Activated CD4-positive, alpha-beta T cell treated with anti-CD3 and anti-CD28 coated beads, Interleukin-2, amount 10 ng/mL, durations not matched to agents 24 days and 14 days (primary cell): Measurements from ENCODE around the gene HYAL1. TPM values are rescaled to one million over a fixed set of nuclear protein-coding genes. Genes with fewer than 3 reads are reported as not detected.
A peak's percentile ranks its signal among the peaks of the same experiment; 100 is the strongest.
"Not testable (repeated sequence)": the region's sequence is repeated elsewhere in the genome, so short reads cannot be mapped to it uniquely, and the experiment has no call there.

Source experiments
- DNase-seq: peaks from one replicate; pipeline ENCODE4 v3.0.0; 2022
- H3K27ac Mint-ChIP-seq: one replicate; pipeline ENCODE4 v1.8.0; 2022; ENCODE audit warnings: mild to moderate bottlenecking, mixed read lengths
- H3K27me3 Mint-ChIP-seq: one replicate; pipeline ENCODE4 v1.8.0; 2022; ENCODE audit warnings: mixed read lengths
- H3K36me3 Mint-ChIP-seq: one replicate; pipeline ENCODE4 v1.8.0; 2022; ENCODE audit warnings: low read depth, mild to moderate bottlenecking, mixed read lengths
- H3K4me1 Mint-ChIP-seq: one replicate; pipeline ENCODE4 v1.8.0; 2021; ENCODE audit warnings: mixed read lengths
- H3K4me3 Mint-ChIP-seq: one replicate; pipeline ENCODE4 v1.8.0; 2022; ENCODE audit warnings: mild to moderate bottlenecking, moderate library complexity, mixed read lengths
- H3K9me3 Mint-ChIP-seq: one replicate; pipeline ENCODE4 v1.8.0; 2021; ENCODE audit warnings: mixed read lengths
- intact Hi-C: fragments of 100-400 bp; cut with micrococcal nuclease; formaldehyde crosslinking; loops from one replicate; pipeline ENCODE4 v1.15.1; 2023
- total RNA-seq: library from RNA; stranded (reverse); gene quantifications from 2 replicates; pipeline ENCODE4 v1.2.3, GENCODE V29; 2022

The HYAL1 gene
- total RNA-seq, 1 donor from 2014 or later = 0.28 TPM

- intact Hi-C loops = no loop called here
- no peaks in the 10 kb centered on the region for H3K9me3 Mint-ChIP-seq
- H3K36me3 Mint-ChIP-seq = no peaks in the 10 kb centered on the region
- peaks cover 26% of the 10 kb centered on the region for H3K27me3 Mint-ChIP-seq
- no peak overlapping the region for H3K4me3 Mint-ChIP-seq
- no peak overlapping the region for H3K27ac Mint-ChIP-seq
- H3K4me1 Mint-ChIP-seq = no peaks in the 10 kb centered on the region
- DNase-seq = no peak
Observed at GRCh38 chr3:50264964-50265485, 38.3 kb downstream of the HYAL1 start.

- H3K36me3 Mint-ChIP-seq = no peaks in the 10 kb centered on the region
- no peaks in the 10 kb centered on the region for H3K9me3 Mint-ChIP-seq
- no peak overlapping the region for H3K27ac Mint-ChIP-seq
- peaks cover 26% of the 10 kb centered on the region for H3K27me3 Mint-ChIP-seq
- intact Hi-C loops = no loop called here
- H3K4me1 Mint-ChIP-seq = peaks cover 3% of the 10 kb centered on the region
- no peak for DNase-seq
- H3K4me3 Mint-ChIP-seq = no peak overlapping the region
Observed at GRCh38 chr3:50264383-50264963, 38.9 kb downstream of the HYAL1 start.

- Mint-ChIP-seq H3K9me3 (no peaks in the 10 kb centered on the region), H3K4me3 (no peak overlapping the region), H3K27ac (no peak overlapping the region), H3K4me1 (peaks cover 5% of the 10 kb centered on the region), H3K27me3 (peaks cover 25% of the 10 kb centered on the region), H3K36me3 (peaks cover 3% of the 10 kb centered on the region)
- intact Hi-C loops = no loop called here
- DNase-seq = no peak
Observed at GRCh38 chr3:50263478-50264382, 39.6 kb downstream of the HYAL1 start.

GRCh38 chr3:50262778-50263177 lies 40.6 kb downstream of the HYAL1 start:
- no peak overlapping the region for H3K27ac Mint-ChIP-seq
- intact Hi-C loops = no loop called here
- DNase-seq = no peak
- H3K36me3 Mint-ChIP-seq = peaks cover 6% of the 10 kb centered on the region
- H3K27me3 Mint-ChIP-seq = peaks cover 16% of the 10 kb centered on the region
- H3K4me3 Mint-ChIP-seq = no peak overlapping the region
- peaks cover 5% of the 10 kb centered on the region for H3K4me1 Mint-ChIP-seq
- H3K9me3 Mint-ChIP-seq = no peaks in the 10 kb centered on the region

- intact Hi-C loops, H3K4me3 Mint-ChIP-seq, H3K4me1 Mint-ChIP-seq, DNase-seq, H3K27ac Mint-ChIP-seq, H3K9me3 Mint-ChIP-seq: not testable (repeated sequence)
- H3K36me3 Mint-ChIP-seq = peaks cover 11% of the 10 kb centered on the region
- peaks cover 13% of the 10 kb centered on the region for H3K27me3 Mint-ChIP-seq
Observed at GRCh38 chr3:50262200-50262599, 41.2 kb downstream of the HYAL1 start.

- H3K9me3 Mint-ChIP-seq = no peaks in the 10 kb centered on the region
- H3K27me3 Mint-ChIP-seq = peaks cover 6% of the 10 kb centered on the region
- intact Hi-C loops = no loop called here
- peak overlapping the region; percentile 24 for H3K4me3 Mint-ChIP-seq
- DNase-seq = no peak
- peaks cover 18% of the 10 kb centered on the region for H3K36me3 Mint-ChIP-seq
- H3K27ac Mint-ChIP-seq = peak overlapping the region; percentile 32
- peaks cover 5% of the 10 kb centered on the region for H3K4me1 Mint-ChIP-seq
Observed at GRCh38 chr3:50261505-50261904, 41.9 kb downstream of the HYAL1 start.

- Mint-ChIP-seq H3K36me3 (peaks cover 22% of the 10 kb centered on the region), H3K27me3 (peaks cover 4% of the 10 kb centered on the region), H3K9me3 (no peaks in the 10 kb centered on the region), H3K4me3 (peak overlapping the region; percentile 71), H3K27ac (peak overlapping the region; percentile 32), H3K4me1 (peaks cover 5% of the 10 kb centered on the region)
- DNase-seq = no peak
- intact Hi-C loops = loop anchor here (1.0 kb wide), 3 partner anchors 11 to 34 kb away; no protein-coding TSS in a partner anchor
Observed at GRCh38 chr3:50260942-50261441, 42.4 kb downstream of the HYAL1 start.

- Mint-ChIP-seq H3K9me3 (no peaks in the 10 kb centered on the region), H3K4me3 (peak overlapping the region; percentile 71), H3K27me3 (no peaks in the 10 kb centered on the region), H3K36me3 (peaks cover 22% of the 10 kb centered on the region), H3K4me1 (peaks cover 5% of the 10 kb centered on the region), H3K27ac (peak overlapping the region; percentile 81)
- DNase-seq = peak; percentile 97
- intact Hi-C loops = loop anchor here (1.0 kb wide), 3 partner anchors 12 to 33 kb away; no protein-coding TSS in a partner anchor
Observed at GRCh38 chr3:50260027-50260941, 43.1 kb downstream of the HYAL1 start.

GRCh38 chr3:50259432-50260026 lies 43.8 kb downstream of the HYAL1 start:
- no peaks in the 10 kb centered on the region for H3K27me3 Mint-ChIP-seq
- H3K4me1 Mint-ChIP-seq = peaks cover 5% of the 10 kb centered on the region
- DNase-seq = no peak
- H3K27ac Mint-ChIP-seq = peak overlapping the region; percentile 81
- peak overlapping the region; percentile 71 for H3K4me3 Mint-ChIP-seq
- peaks cover 24% of the 10 kb centered on the region for H3K36me3 Mint-ChIP-seq
- H3K9me3 Mint-ChIP-seq = no peaks in the 10 kb centered on the region
- intact Hi-C loops = loop anchor here (1.0 kb wide), 3 partner anchors 13 to 32 kb away; no protein-coding TSS in a partner anchor

GRCh38 chr3:50258979-50259378 lies 44.4 kb downstream of the HYAL1 start:
- Mint-ChIP-seq H3K9me3 (no peaks in the 10 kb centered on the region), H3K4me3 (peak overlapping the region; percentile 21)
- DNase-seq = no peak

GRCh38 chr3:50258029-50258680 lies 45.2 kb downstream of the HYAL1 start:
- DNase-seq = no peak
- H3K27ac Mint-ChIP-seq = no peak overlapping the region
- no peak overlapping the region for H3K4me3 Mint-ChIP-seq
- H3K4me1 Mint-ChIP-seq = peaks cover 5% of the 10 kb centered on the region
- peaks cover 34% of the 10 kb centered on the region for H3K36me3 Mint-ChIP-seq
- H3K9me3 Mint-ChIP-seq = no peaks in the 10 kb centered on the region
- intact Hi-C loops = no loop called here
- no peaks in the 10 kb centered on the region for H3K27me3 Mint-ChIP-seq

More at GRCh38 chr3:50258979-50259378, 44.4 kb downstream of the HYAL1 start:
- no peak overlapping the region for H3K27ac Mint-ChIP-seq
- peaks cover 5% of the 10 kb centered on the region for H3K4me1 Mint-ChIP-seq
- intact Hi-C loops = no loop called here
- peaks cover 26% of the 10 kb centered on the region for H3K36me3 Mint-ChIP-seq
- no peaks in the 10 kb centered on the region for H3K27me3 Mint-ChIP-seq

GRCh38 chr3:50256978-50257890 lies 46.1 kb downstream of the HYAL1 start:
- no peak overlapping the region for H3K27ac Mint-ChIP-seq
- no peaks in the 10 kb centered on the region for H3K27me3 Mint-ChIP-seq
- peaks cover 34% of the 10 kb centered on the region for H3K36me3 Mint-ChIP-seq
- peak; percentile 80 for DNase-seq
- H3K4me1 Mint-ChIP-seq = peaks cover 5% of the 10 kb centered on the region
- H3K9me3 Mint-ChIP-seq = no peaks in the 10 kb centered on the region
- no peak overlapping the region for H3K4me3 Mint-ChIP-seq
- intact Hi-C loops = no loop called here
